Smooth muscle cell (in vitro differentiated cells): ENCODE data around the gene LDLRAD3. TPM values are rescaled to one million over a fixed set of nuclear protein-coding genes. Genes with fewer than 3 reads are reported as not detected.

Experiments used
- DNase-seq: peaks from one replicate; lab custom pipeline; 2025; ENCODE audit not compliant: unreplicated experiment; lab: John Stamatoyannopoulos, UW
- H2AFZ ChIP-seq: fragments of 200-600 bp; sonication (generic); 2 replicates; pipeline ENCODE4 v1.6.0; 2016; ENCODE audit warnings: antibody characterized with exemption, low read depth, mild to moderate bottlenecking
- H3F3A ChIP-seq: fragments of 200-600 bp; sonication (generic); 2 replicates; pipeline ENCODE4 v1.6.0; 2017; ENCODE audit warnings: antibody characterized with exemption, low read depth
- H3K27ac ChIP-seq: fragments of 200-600 bp; sonication (generic); 2 replicates; pipeline ENCODE4 v1.5.1; 2016; ENCODE audit warnings: low read depth, mild to moderate bottlenecking
- H3K27me3 ChIP-seq: fragments of 200-600 bp; sonication (generic); 2 replicates; pipeline ENCODE4 v1.6.1; 2016; ENCODE audit warnings: low read depth, mild to moderate bottlenecking
- H3K36me3 ChIP-seq: fragments of 200-600 bp; sonication (generic); 2 replicates; pipeline ENCODE4 v1.5.1; 2016; ENCODE audit warnings: low read depth
- H3K4me1 ChIP-seq: fragments of 200-600 bp; sonication (generic); 2 replicates; pipeline ENCODE4 v1.5.1; 2016; ENCODE audit warnings: low read depth
- H3K4me2 ChIP-seq: fragments of 200-600 bp; sonication (generic); 2 replicates; pipeline ENCODE4 v1.6.0; 2016; ENCODE audit warnings: mild to moderate bottlenecking
- H3K4me3 ChIP-seq: fragments of 200-600 bp; sonication (generic); 2 replicates; pipeline ENCODE4 v1.5.1; 2016; ENCODE audit warnings: mild to moderate bottlenecking
- H3K79me2 ChIP-seq: fragments of 200-600 bp; sonication (generic); 2 replicates; pipeline ENCODE4 v1.6.0; 2016; ENCODE audit warnings: low read depth, mild to moderate bottlenecking
- H3K9ac ChIP-seq: fragments of 200-600 bp; sonication (generic); 2 replicates; pipeline ENCODE4 v1.6.0; 2016; ENCODE audit warnings: low read depth
- H3K9me3 ChIP-seq: fragments of 200-600 bp; sonication (generic); replicated peaks from 2 replicates; pipeline ENCODE4 v1.5.1; 2016; ENCODE audit warnings: low read depth
- H4K20me1 ChIP-seq: fragments of 200-600 bp; sonication (generic); 2 replicates; pipeline ENCODE4 v1.6.0; 2016; ENCODE audit warnings: low read depth
- WGBS: methylation state at CpG from one replicate; pipeline ENCODE4 v1.1.7; 2016; ENCODE audit warnings: low lambda C conversion rate; 5-methylcytosine and 5-hydroxymethylcytosine counted together
- polyA plus RNA-seq: library from polyadenylated mRNA; unstranded; fragments of >200 nt; fragmentation: Nextera tagmentation; extraction: Ambion mirVana; gene quantifications from 2 replicates; pipeline ENCODE4 v1.2.1, GENCODE V29; 2016
- total RNA-seq: library from RNA; depleted of rRNA; stranded (reverse); fragments of >200 nt; gene quantifications from 2 replicates; pipeline ENCODE4 v1.2.3, GENCODE V29; 2014
- TF ChIP-seq, protein P1 (sequence below): fragments of 200-600 bp; sonication (generic); IDR thresholded peaks from 2 replicates; pipeline ENCODE4 v1.5.1; 2017; ENCODE audit warnings: borderline replicate concordance, mild to moderate bottlenecking, antibody characterized with exemption; ENCODE audit not compliant: insufficient read depth, poor library complexity, severe bottlenecking

The LDLRAD3 gene
- total and polyA plus RNA-seq, 2 experiments from 2014 or later, result 6.1 to 10.0 TPM

DNA sequence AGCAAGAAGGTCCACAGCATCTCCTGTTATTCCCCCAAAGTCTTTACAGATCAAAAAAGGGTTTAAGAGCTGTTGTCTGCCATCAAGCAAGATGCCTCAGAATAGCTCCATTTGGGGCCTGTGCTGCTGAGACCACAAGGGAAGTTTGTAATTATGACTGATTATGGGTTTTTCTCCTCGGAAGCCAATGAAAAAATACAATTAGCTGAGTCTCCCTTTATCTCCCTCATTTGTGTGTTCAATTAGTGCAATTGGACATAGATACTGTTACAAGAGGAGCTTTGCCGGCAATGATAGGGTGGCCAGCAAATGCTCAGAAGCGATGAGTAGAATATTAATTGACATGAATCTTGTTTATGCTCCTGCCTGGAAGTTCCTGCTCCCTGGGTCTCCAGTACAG is 261.7 kb downstream of the LDLRAD3 start:
- Histone ChIP-seq H3K27ac (no peak overlapping the region), H3K4me3 (no peak overlapping the region)

DNA sequence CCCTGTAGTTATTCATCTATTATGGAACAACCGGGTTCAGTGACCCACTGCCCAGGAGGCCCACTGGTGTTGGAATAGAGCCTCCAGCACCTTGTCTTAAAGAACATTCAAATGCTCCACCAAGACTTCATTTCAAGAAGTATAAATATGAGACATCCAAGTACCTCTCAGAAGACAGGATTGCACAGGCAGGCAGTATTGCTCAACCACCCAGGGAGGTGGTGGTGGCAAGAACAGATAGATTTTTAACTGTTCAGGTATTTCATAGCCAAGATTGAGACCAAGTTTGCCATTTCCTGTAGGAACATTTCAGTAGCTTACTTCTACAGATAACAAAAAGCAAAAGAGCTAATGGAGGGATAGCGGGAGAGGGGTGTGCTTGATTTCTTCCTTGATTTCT is 266.7 kb downstream of the LDLRAD3 start:
- Histone ChIP-seq H3K27ac (no peak overlapping the region), H3K9ac (no peak overlapping the region), H3K4me3 (no peak overlapping the region), H3K27me3 (no peaks in the 10 kb centered on the region), H3K4me2 (no peak overlapping the region), H4K20me1 (no peaks in the 10 kb centered on the region), H3F3A (no peaks in the 10 kb centered on the region), H3K9me3 (no peaks in the 10 kb centered on the region), H3K36me3 (no peaks in the 10 kb centered on the region), H3K4me1 (peaks cover 16% of the 10 kb centered on the region), H2AFZ (no peak overlapping the region), H3K79me2 (no peaks in the 10 kb centered on the region)
- DNase-seq, result no peak
- TF ChIP-seq, protein P1, sequence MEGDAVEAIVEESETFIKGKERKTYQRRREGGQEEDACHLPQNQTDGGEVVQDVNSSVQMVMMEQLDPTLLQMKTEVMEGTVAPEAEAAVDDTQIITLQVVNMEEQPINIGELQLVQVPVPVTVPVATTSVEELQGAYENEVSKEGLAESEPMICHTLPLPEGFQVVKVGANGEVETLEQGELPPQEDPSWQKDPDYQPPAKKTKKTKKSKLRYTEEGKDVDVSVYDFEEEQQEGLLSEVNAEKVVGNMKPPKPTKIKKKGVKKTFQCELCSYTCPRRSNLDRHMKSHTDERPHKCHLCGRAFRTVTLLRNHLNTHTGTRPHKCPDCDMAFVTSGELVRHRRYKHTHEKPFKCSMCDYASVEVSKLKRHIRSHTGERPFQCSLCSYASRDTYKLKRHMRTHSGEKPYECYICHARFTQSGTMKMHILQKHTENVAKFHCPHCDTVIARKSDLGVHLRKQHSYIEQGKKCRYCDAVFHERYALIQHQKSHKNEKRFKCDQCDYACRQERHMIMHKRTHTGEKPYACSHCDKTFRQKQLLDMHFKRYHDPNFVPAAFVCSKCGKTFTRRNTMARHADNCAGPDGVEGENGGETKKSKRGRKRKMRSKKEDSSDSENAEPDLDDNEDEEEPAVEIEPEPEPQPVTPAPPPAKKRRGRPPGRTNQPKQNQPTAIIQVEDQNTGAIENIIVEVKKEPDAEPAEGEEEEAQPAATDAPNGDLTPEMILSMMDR, result no peak
- WGBS, result 94% methylated on average over 2 of the region's 2 CpGs

More for the DNA sequence above, 261.7 kb downstream of the LDLRAD3 start:
- Histone ChIP-seq H3K79me2 (no peaks in the 10 kb centered on the region), H3K4me2 (no peak overlapping the region), H3F3A (no peaks in the 10 kb centered on the region), H4K20me1 (no peaks in the 10 kb centered on the region), H3K9me3 (no peaks in the 10 kb centered on the region), H2AFZ (no peak overlapping the region), H3K27me3 (no peaks in the 10 kb centered on the region), H3K36me3 (no peaks in the 10 kb centered on the region), H3K9ac (no peak overlapping the region), H3K4me1 (no peaks in the 10 kb centered on the region)
- WGBS, result 90% methylated on average over 3 of the region's 3 CpGs
- DNase-seq, result no peak
- TF ChIP-seq, protein P1, result no peak

DNA sequence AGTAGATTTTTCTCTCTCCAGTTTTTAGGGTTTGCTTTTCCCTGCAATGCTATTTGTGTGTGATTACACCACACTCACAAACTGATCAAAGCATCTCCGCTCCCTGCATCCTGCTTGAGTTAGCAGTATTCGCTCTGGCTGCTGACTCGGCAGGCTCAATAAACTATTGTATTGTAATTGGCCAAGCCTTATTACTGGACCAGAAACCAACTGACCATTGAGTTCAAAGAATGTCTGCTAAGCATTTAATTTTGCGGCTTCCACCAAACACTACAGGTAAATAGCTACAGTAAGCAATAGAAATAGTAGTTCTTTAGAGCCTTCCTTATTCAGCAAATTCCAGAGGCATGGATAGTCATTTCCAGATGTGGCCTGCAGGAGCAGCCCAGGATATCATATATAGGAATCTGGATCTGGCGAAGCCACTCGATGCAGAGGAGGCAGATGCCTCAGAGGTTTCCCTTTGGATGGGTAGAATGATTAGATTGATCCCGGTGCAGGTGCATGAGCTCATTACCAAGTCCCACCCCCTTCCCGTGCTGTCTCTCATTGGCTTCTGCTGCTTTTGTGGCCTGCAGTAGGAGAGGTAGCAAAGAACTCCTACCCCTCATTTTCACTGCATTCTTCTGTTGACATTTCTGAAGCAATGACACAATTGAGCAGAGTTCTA is 268.0 kb downstream of the LDLRAD3 start:
- no peak overlapping the region for H2AFZ ChIP-seq
- H3K36me3 ChIP-seq, result no peaks in the 10 kb centered on the region
- no peaks in the 10 kb centered on the region for H3F3A ChIP-seq
- TF ChIP-seq, protein P1, result no peak
- no peak overlapping the region for H3K4me2 ChIP-seq
- H3K4me1 ChIP-seq, result peaks cover 16% of the 10 kb centered on the region
- no peaks in the 10 kb centered on the region for H3K79me2 ChIP-seq
- no peak for DNase-seq
- WGBS, result 77% methylated on average over 8 of the region's 8 CpGs
- H3K4me3 ChIP-seq, result no peak overlapping the region
- H4K20me1 ChIP-seq, result no peaks in the 10 kb centered on the region
- no peak overlapping the region for H3K27ac ChIP-seq
- H3K9ac ChIP-seq, result no peak overlapping the region
- no peaks in the 10 kb centered on the region for H3K9me3 ChIP-seq
- H3K27me3 ChIP-seq, result no peaks in the 10 kb centered on the region
